PFSK-1 (cell line): ENCODE results near the gene CHIC2.

Experiments
- FOXP2 ChIP-seq: optimal IDR thresholded peaks from 2 replicates; pipeline ENCODE3; 2011; ENCODE audit warnings: borderline replicate concordance, control low read depth, inconsistent platforms; ENCODE audit not compliant: insufficient read depth; ENCODE audit errors: extremely low read length, extremely low read depth
- POLR2AphosphoS5 ChIP-seq: IDR thresholded peaks from 2 replicates; pipeline ENCODE4 v1.6.1; 2012; ENCODE audit warnings: low read depth, mild to moderate bottlenecking, control low read depth, low read length, moderate library complexity
- REST ChIP-seq, 2 experiments: IDR thresholded peaks; 2 replicates each; pipeline versions ENCODE4 v1.6.1 to v1.8.0; 2011 to 2012; ENCODE audit warnings: low read depth in 2 of 2, low read length in 2 of 2, control low read depth in 1 of 2, inconsistent platforms in 1 of 2, mild to moderate bottlenecking in 1 of 2, moderate library complexity in 1 of 2; ENCODE audit not compliant: insufficient read depth in 1 of 2
- SIN3A ChIP-seq: IDR thresholded peaks from 2 replicates; pipeline ENCODE4 v1.6.1; 2012; ENCODE audit warnings: mild to moderate bottlenecking, low read length, moderate library complexity, borderline replicate concordance; ENCODE audit not compliant: insufficient read depth
- TAF1 ChIP-seq: IDR thresholded peaks from 2 replicates; pipeline ENCODE4 v1.6.1; 2012; ENCODE audit warnings: low read length, control low read depth, borderline replicate concordance; ENCODE audit not compliant: insufficient read depth

The CHIC2 gene

GRCh38 chr4:54091637-54092404 lies 27.4 kb upstream of the CHIC2 start:
- no peak for TF ChIP-seq POLR2AphosphoS5
- TF ChIP-seq TAF1: no peak
- no peak for TF ChIP-seq REST (IDR thresholded peaks at IDR 0.05; ENCODE audit: insufficient read depth in 1 of 2, low read depth in 2 of 2, low read length in 2 of 2)
- TF ChIP-seq FOXP2: no peak
- no peak for TF ChIP-seq SIN3A

DNA sequence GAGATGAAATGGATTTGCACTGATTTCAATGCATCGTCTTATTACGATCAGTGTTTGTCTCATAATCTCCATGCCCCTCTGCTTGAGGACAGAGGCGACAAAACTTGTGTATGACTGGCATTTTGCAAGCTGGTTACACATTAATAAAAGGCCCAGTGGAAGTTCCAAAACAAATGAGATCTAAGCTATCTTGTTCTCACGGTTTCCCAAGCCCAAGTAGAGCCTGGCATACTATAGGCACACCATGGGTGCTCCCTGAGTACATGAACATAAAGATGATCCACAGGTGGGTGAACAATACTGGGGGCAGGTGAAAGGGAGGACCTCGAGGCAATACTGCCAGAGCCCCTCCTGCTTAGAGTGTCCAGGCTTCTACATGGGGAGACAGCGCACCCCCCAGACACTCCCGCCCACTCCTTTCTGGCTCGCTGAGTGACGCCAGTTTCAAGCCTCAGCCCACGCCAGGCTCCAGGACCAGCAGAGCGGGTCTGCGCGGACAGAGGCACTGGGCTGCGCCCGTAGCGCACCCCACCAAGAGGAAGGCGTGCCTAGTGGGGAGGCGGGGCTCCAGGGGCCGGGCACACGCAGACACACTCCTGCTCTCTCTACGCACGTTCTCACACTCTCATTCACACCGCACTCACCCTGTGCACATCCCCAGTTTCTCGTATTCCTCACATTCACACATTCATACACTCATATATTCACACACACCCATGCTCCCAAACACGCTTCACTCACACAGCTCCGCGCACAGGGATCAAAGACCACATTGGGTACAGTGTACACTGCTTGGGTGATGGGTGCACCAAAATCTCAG lies 26.6 kb upstream of the CHIC2 start:
- no peak for TF ChIP-seq POLR2AphosphoS5
- no peak for TF ChIP-seq TAF1
- TF ChIP-seq SIN3A: no peak
- no peak for TF ChIP-seq REST (IDR thresholded peaks at IDR 0.05; ENCODE audit: insufficient read depth in 1 of 2, low read depth in 2 of 2, low read length in 2 of 2)
- TF ChIP-seq FOXP2: no peak

- no peak for TF ChIP-seq SIN3A
- no peak for TF ChIP-seq TAF1
- no peak for TF ChIP-seq FOXP2
- TF ChIP-seq REST (IDR thresholded peaks at IDR 0.05; ENCODE audit: insufficient read depth in 1 of 2, low read depth in 2 of 2, low read length in 2 of 2): no peak
- no peak for TF ChIP-seq POLR2AphosphoS5
These were observed 26.0 kb upstream of the CHIC2 start for GRCh38 chr4:54090404-54090803.

GRCh38 chr4:54089875-54090274 lies 25.5 kb upstream of the CHIC2 start:
- no peak for TF ChIP-seq POLR2AphosphoS5
- no peak for TF ChIP-seq FOXP2
- no peak for TF ChIP-seq TAF1
- TF ChIP-seq SIN3A: no peak
- TF ChIP-seq REST (IDR thresholded peaks at IDR 0.05; ENCODE audit: insufficient read depth in 1 of 2, low read depth in 2 of 2, low read length in 2 of 2): no peak
